GM20000 (cell line): ENCODE measurements around the gene MAP3K10.

Experiments
- DNase-seq: peaks from one replicate; pipeline ENCODE4 v3.0.0; 2012; ENCODE audit warnings: low spot score
- CTCF ChIP-seq: IDR thresholded peaks from 2 replicates; pipeline ENCODE4 v1.5.1; 2012; ENCODE audit warnings: mild to moderate bottlenecking, control low read depth; ENCODE audit errors: extremely low read depth, missing control alignments

MAP3K10 gene

DNA sequence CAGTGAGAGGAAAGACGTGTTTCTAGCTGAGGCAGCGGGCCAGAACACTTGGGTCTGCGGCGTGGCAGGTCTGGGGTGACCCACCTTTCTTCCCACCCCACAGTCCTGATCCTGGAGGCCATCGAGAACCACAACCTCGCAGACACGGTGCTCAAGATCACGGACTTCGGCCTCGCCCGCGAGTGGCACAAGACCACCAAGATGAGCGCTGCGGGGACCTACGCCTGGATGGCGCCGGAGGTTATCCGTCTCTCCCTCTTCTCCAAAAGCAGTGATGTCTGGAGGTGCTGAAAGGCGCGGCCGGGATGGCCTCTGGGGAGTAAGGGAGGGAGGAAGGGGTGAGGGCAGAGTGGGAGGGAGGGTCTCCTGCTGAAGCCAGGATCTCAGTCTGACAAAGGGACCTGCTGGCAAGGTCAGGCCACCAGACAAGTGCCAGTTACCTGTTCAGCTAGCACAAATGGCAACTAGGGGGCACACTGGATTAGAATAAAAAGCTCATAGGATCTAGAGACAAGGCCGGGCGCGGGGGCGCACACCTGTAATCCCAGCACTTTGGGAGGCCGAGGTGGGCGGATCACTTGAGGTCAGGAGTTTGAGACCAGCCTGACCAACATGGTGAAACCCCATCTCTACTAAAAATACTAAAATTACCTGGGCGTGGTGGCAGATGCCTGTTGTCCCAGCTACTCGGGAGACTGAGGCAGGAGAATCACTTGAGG lies 7.2 kb downstream of the MAP3K10 start:
- TF ChIP-seq CTCF: no peak

DNA sequence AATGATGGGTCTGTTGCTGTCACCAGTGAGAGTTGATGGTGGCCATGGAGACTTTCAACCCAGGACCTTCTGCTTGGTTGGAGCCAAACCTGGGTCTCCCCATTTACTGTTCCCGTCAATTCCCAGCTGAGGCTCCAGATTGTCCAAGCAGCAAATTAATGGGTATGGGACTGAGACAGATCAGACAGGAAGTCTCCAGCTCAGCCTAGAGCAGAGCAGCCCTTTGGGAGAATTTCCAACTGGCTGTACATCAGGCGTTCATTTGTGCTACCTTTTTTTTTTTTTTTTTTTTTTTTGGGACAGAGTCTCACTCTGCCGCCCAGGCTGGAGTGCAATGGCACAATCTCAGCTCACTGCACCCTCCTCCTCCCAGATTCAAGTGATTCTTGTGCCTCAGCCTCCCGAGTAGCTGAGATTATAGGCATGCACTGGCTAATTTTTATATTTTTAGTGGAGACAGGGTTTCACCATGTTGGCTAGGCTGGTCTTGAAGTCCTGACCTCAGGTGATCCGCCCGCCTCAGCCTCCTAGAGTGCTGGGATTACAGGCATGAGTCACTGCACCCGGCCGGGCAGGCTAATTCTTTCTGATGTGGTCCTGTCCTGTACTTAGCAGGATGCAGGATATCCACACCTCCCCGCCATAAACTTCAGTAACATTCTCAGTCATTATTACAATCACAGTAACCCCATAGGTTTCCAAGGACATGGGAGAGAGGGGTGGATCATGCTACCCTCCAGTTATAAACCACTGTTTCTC lies 9.3 kb downstream of the MAP3K10 start:
- DNase-seq: no peak
- no peak for TF ChIP-seq CTCF

More for the DNA sequence above, 7.2 kb downstream of the MAP3K10 start:
- no peak for DNase-seq

GRCh38 chr19:40204381-40204780 lies 13.2 kb downstream of the MAP3K10 start:
- no peak for DNase-seq
- no peak for TF ChIP-seq CTCF

GRCh38 chr19:40205760-40206159 lies 14.5 kb downstream of the MAP3K10 start:
- DNase-seq: no peak
- no peak for TF ChIP-seq CTCF

- no peak for TF ChIP-seq CTCF
- DNase-seq: no peak
Measured at GRCh38 chr19:40208602-40209001, 17.4 kb downstream of the MAP3K10 start.

DNA sequence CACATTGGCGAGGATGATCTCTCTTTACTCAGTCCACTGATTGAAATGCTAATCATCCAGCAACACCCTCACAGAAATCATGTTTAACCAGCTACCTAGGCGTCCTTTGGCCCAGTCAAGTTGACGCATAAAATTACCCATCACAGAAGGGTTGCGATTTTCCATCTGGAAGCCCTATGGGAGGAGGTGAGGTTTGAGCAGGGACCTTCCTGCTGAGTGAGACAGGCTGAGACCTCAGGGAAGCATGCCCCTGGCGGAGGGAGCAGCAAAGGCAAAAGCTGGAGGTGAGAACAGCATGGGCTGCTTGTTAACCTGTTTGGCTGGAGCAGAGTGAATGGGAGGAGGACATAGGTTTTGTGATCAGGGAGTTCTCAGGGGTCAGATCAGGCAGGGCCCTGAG lies 19.7 kb downstream of the MAP3K10 start:
- TF ChIP-seq CTCF: no peak
- no peak for DNase-seq

DNA sequence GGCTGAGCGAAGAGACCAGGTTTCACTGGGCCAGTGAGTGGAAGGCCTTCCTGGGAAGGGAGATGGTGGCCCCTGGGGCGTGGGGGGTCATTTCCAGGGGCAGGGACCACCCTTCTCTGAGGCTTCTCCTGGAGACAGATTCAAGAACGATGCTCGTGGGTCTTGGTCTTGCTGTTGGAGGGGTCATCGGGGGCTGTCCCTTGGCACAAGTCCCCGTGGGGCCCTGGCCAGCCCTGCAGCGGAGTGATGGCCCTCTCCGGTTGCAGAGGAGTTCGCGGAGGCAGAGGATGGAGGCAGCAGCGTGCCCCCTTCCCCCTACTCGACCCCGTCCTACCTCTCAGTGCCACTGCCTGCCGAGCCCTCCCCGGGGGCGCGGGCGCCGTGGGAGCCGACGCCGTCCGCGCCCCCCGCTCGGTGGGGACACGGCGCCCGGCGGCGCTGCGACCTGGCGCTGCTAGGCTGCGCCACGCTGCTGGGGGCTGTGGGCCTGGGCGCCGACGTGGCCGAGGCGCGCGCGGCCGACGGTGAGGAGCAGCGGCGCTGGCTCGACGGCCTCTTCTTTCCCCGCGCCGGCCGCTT lies 22.1 kb downstream of the MAP3K10 start:
- TF ChIP-seq CTCF: no peak
- DNase-seq: no peak
